ENCODE measurements around the gene TRIM8. TPM values are rescaled to one million over a fixed set of nuclear protein-coding genes. Genes with fewer than 3 reads are reported as not detected.
A peak's percentile ranks its signal among the peaks of the same experiment; 100 is the strongest.

TRIM8 gene
- total and polyA plus RNA-seq, 2 of the 4 experiments (the other 2 are of a cell fraction), result 25.5 to 126 TPM

- H2AFZ ChIP-seq (replicated peaks; ENCODE audit: low read length, poor library complexity), result peak overlapping the region; percentile 78
- peak overlapping the region; percentile 96 for H3K27ac ChIP-seq (ENCODE audit: insufficient read depth, low read length)
- in situ Hi-C loops (cut with MboI; ENCODE audit: low sequenced_read_pairs) (no loop called here), dilution Hi-C loops (cut with HindIII; ENCODE audit: low sequenced_read_pairs, unreplicated experiment) (no loop called here), intact Hi-C loops (cut with micrococcal nuclease) (no loop called here)
- H3K4me2 ChIP-seq (ENCODE audit: low read depth, low read length), result peak overlapping the region; percentile 40
- ChIA-PET CTCF (interaction anchor here (0.8 to 0.9 kb wide), 2 partner anchors 46 to 50 kb away, joined by 3 read pairs; no protein-coding TSS in a partner anchor), POLR2A (ENCODE audit: unreplicated experiment) (no interaction called here)
- peak overlapping the region; percentile 94 for H2BK20ac ChIP-seq (ENCODE audit: low read depth, low read length)
- H3K9me1 ChIP-seq (ENCODE audit: insufficient read depth, low read length), result peaks cover 47% of the 10 kb centered on the region
- DNase-seq, result peak; percentile 81
- peak overlapping the region; percentile 82 for H3K18ac ChIP-seq (ENCODE audit: low read depth, low read length)
- no peaks in the 10 kb centered on the region for H3K27me3 ChIP-seq (ENCODE audit: control insufficient read depth, insufficient read depth, low read length)
- H4K91ac ChIP-seq (ENCODE audit: insufficient read depth, low read depth, low read length), result peak overlapping the region; percentile 96
- BruUV-seq (replicated peaks), result no TSS peak
- H2AK5ac ChIP-seq (ENCODE audit: low read depth, low read length), result peak overlapping the region; percentile 100
- H3K9ac ChIP-seq (ENCODE audit: low read depth, low read length), result peak overlapping the region; percentile 66
- no peaks in the 10 kb centered on the region for H4K20me1 ChIP-seq (ENCODE audit: insufficient read depth, low read length)
- H4K8ac ChIP-seq (ENCODE audit: low read depth in 2 of 2, low read length in 2 of 2), result peak overlapping the region; percentile 74 to 90
- H3K4me1 ChIP-seq (ENCODE audit: control insufficient read depth, insufficient read depth, low read length), result peaks cover 62% of the 10 kb centered on the region
- H4K5ac ChIP-seq (ENCODE audit: low read depth, low read length), result peak overlapping the region; percentile 89
- peak overlapping the region; percentile 97 for H3K14ac ChIP-seq (replicated peaks; ENCODE audit: low read depth, low read length)
- TF ChIP-seq RFX5 (IDR thresholded peaks at IDR 0.05; ENCODE audit: low read depth, low read length) (no peak), SMC3 (IDR thresholded peaks at IDR 0.05; ENCODE audit: low read depth, low read length) (no peak), MAZ (IDR thresholded peaks at IDR 0.05; ENCODE audit: borderline replicate concordance, low read depth, low read length) (peak; percentile 54; the same call in 1 of the 2 replicates), RCOR1 (IDR thresholded peaks at IDR 0.05; ENCODE audit: insufficient replicate concordance, low read length) (peak; percentile 44), CHD1 (IDR thresholded peaks at IDR 0.05; ENCODE audit: low read depth, low read length) (no peak), FOS (IDR thresholded peaks at IDR 0.05; ENCODE audit: low read depth, low read length) (peak; percentile 54; the same call in 1 of the 2 replicates), BHLHE40 (IDR thresholded peaks at IDR 0.05; ENCODE audit: low read depth, low read length) (no peak), NFE2L2 (IDR thresholded peaks at IDR 0.05; ENCODE audit: low read depth, low read length) (no peak), RAD21 (IDR thresholded peaks at IDR 0.05; ENCODE audit: low read length) (no peak)
- peak overlapping the region; percentile 100 for H2BK5ac ChIP-seq (ENCODE audit: low read depth, low read length, poor library complexity, severe bottlenecking)
- H3K36me3 ChIP-seq (ENCODE audit: control insufficient read depth, insufficient read depth, low read length), result peaks cover 2% of the 10 kb centered on the region; the same call in 1 of the 2 replicates
- peak overlapping the region; percentile 98 for H3K23ac ChIP-seq (ENCODE audit: low read depth, low read length)
- H3K4ac ChIP-seq (ENCODE audit: low read depth, low read length), result peak overlapping the region; percentile 98
- H2BK120ac ChIP-seq (ENCODE audit: low read depth, low read length), result peak overlapping the region; percentile 99
- no peaks in the 10 kb centered on the region for H3K9me3 ChIP-seq (ENCODE audit: control insufficient read depth, insufficient read depth, low read length)
- ATAC-seq (ENCODE audit: low read depth), result peak; percentile 44
- WGBS, 2 experiments (ENCODE audit: extremely low coverage in 2 of 2, insufficient read length in 1 of 2), result 0% methylated on average over 2 of the region's 6 CpGs; no CpG with 5 or more reads in 1 of the 2 experiments
- no peak overlapping the region for H3K4me3 ChIP-seq (ENCODE audit: insufficient read depth, low read depth, low read length)
- H2BK15ac ChIP-seq (ENCODE audit: low read depth, low read length), result peak overlapping the region; percentile 98
- peak overlapping the region; percentile 98 for H3K56ac ChIP-seq (ENCODE audit: extremely low read depth, insufficient read depth, low read length)
- H3K79me1 ChIP-seq (ENCODE audit: low read depth in 1 of 2, low read length in 2 of 2), result peaks cover 18 to 55% of the 10 kb centered on the region in 2 experiments
- peak overlapping the region; percentile 98 for H2AK9ac ChIP-seq (replicated peaks; ENCODE audit: low read depth, low read length, poor library complexity)
Measured at GRCh38 chr10:102633287-102633686, 11.0 kb upstream of the TRIM8 start.
